ENCODE data around the gene NR6A1.

DNA sequence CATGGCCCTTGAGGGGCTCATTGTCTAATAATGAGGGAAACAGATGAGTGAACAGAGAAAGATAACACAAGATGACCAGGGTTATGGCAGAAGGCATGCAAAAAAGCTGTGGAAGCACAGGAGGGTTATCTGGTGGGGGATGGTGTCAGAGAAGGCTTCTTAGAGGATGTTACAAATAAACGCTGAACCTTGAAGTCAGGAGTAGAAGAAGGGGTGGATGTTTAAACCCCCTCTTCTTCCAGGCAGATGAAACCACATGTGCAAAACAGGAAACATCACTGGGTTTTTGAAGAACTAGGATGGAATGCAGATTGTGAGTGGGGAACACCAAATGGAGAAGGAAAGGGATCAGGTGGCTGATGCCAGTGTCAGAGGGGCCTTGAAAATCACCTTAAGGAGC lies 222.1 kb downstream of the NR6A1 start:
- TF ChIP-seq POLR2AphosphoS5 (IDR thresholded peaks at IDR 0.05; ENCODE audit: insufficient read depth in 1 of 2, low read depth in 1 of 2): no peak
- TF ChIP-seq, protein P1, sequence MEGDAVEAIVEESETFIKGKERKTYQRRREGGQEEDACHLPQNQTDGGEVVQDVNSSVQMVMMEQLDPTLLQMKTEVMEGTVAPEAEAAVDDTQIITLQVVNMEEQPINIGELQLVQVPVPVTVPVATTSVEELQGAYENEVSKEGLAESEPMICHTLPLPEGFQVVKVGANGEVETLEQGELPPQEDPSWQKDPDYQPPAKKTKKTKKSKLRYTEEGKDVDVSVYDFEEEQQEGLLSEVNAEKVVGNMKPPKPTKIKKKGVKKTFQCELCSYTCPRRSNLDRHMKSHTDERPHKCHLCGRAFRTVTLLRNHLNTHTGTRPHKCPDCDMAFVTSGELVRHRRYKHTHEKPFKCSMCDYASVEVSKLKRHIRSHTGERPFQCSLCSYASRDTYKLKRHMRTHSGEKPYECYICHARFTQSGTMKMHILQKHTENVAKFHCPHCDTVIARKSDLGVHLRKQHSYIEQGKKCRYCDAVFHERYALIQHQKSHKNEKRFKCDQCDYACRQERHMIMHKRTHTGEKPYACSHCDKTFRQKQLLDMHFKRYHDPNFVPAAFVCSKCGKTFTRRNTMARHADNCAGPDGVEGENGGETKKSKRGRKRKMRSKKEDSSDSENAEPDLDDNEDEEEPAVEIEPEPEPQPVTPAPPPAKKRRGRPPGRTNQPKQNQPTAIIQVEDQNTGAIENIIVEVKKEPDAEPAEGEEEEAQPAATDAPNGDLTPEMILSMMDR (IDR thresholded peaks at IDR 0.05): no peak
